Measurements from ENCODE around the gene SAG.
"Not testable (repeated sequence)": the region's sequence is repeated elsewhere in the genome, so short reads cannot be mapped to it uniquely, and the experiment has no call there.

The SAG gene

GRCh38 chr2:233358335-233358734 is 50.7 kb downstream of the SAG start:
- no peak for DNase-seq

GRCh38 chr2:233358947-233359346 is 51.3 kb downstream of the SAG start:
- DNase-seq = no peak

GRCh38 chr2:233359823-233360222 is 52.2 kb downstream of the SAG start:
- no peak for DNase-seq

GRCh38 chr2:233360771-233361176 is 53.2 kb downstream of the SAG start:
- DNase-seq = no peak

- DNase-seq = no peak
Measured at GRCh38 chr2:233361297-233361696, 53.7 kb downstream of the SAG start.

- no peak for DNase-seq
Measured at GRCh38 chr2:233362742-233363141, 55.1 kb downstream of the SAG start.

- DNase-seq = no peak
Measured at GRCh38 chr2:233363744-233364235, 56.2 kb downstream of the SAG start.

- no peak for DNase-seq
Measured at GRCh38 chr2:233365861-233366520, 58.4 kb downstream of the SAG start.

- no peak for DNase-seq
Measured at GRCh38 chr2:233367586-233367985, 60.0 kb downstream of the SAG start.

- no peak for DNase-seq
Measured at GRCh38 chr2:233368756-233369155, 61.1 kb downstream of the SAG start.

- no peak for DNase-seq
Measured at GRCh38 chr2:233369462-233369861, 61.8 kb downstream of the SAG start.

- DNase-seq = no peak
Measured at GRCh38 chr2:233369897-233370685, 62.5 kb downstream of the SAG start.

- DNase-seq = no peak
Measured at GRCh38 chr2:233371641-233372040, 64.0 kb downstream of the SAG start.

- DNase-seq = no peak
Measured at GRCh38 chr2:233372855-233373254, 65.2 kb downstream of the SAG start.

- no peak for DNase-seq
Measured at GRCh38 chr2:233373316-233373715, 65.7 kb downstream of the SAG start.

- not testable (repeated sequence) for DNase-seq
Measured at GRCh38 chr2:233374776-233375175, 67.2 kb downstream of the SAG start.

- no peak for DNase-seq
Measured at GRCh38 chr2:233375490-233376314, 68.1 kb downstream of the SAG start.

GRCh38 chr2:233379034-233379433 is 71.4 kb downstream of the SAG start:
- no peak for DNase-seq

GRCh38 chr2:233379441-233379840 is 71.8 kb downstream of the SAG start:
- no peak for DNase-seq

- no peak for DNase-seq
Measured at GRCh38 chr2:233380132-233380895, 72.7 kb downstream of the SAG start.

- DNase-seq = no peak
Measured at GRCh38 chr2:233380995-233381637, 73.5 kb downstream of the SAG start.

GRCh38 chr2:233381638-233381995 is 74.0 kb downstream of the SAG start:
- DNase-seq = no peak
